NCI-H2081 treated with DMSO at 0.1 percent for 48 hours (cell line): ENCODE data around the gene DDIT4.
"Not testable (repeated sequence)": the region's sequence is repeated elsewhere in the genome, so short reads cannot be mapped to it uniquely, and the experiment has no call there.

ENCODE experiments used
- DNase-seq: peaks from one replicate; lab custom pipeline; 2025; lab: John Stamatoyannopoulos, UW

The DDIT4 gene

GRCh38 chr10:72249176-72249862 lies 24.4 kb upstream of the DDIT4 start:
- not testable (repeated sequence) for DNase-seq

- DNase-seq, result no peak
Measured at GRCh38 chr10:72250666-72251065, 23.1 kb upstream of the DDIT4 start.

GRCh38 chr10:72251635-72252034 lies 22.1 kb upstream of the DDIT4 start:
- DNase-seq, result no peak

GRCh38 chr10:72252972-72253371 lies 20.8 kb upstream of the DDIT4 start:
- no peak for DNase-seq

GRCh38 chr10:72253578-72253977 lies 20.1 kb upstream of the DDIT4 start:
- no peak for DNase-seq

- DNase-seq, result no peak
Measured at GRCh38 chr10:72254813-72255568, 18.7 kb upstream of the DDIT4 start.

GRCh38 chr10:72255977-72256729 lies 17.6 kb upstream of the DDIT4 start:
- no peak for DNase-seq

- DNase-seq, result no peak
Measured at GRCh38 chr10:72257051-72257892, 16.5 kb upstream of the DDIT4 start.

- DNase-seq, result no peak
Measured at GRCh38 chr10:72258617-72259016, 15.1 kb upstream of the DDIT4 start.

- no peak for DNase-seq
Measured at GRCh38 chr10:72259491-72260238, 14.1 kb upstream of the DDIT4 start.

GRCh38 chr10:72260239-72260975 lies 13.3 kb upstream of the DDIT4 start:
- no peak for DNase-seq

- DNase-seq, result no peak
Measured at GRCh38 chr10:72260976-72261783, 12.5 kb upstream of the DDIT4 start.

- no peak for DNase-seq
Measured at GRCh38 chr10:72261784-72262404, 11.8 kb upstream of the DDIT4 start.

GRCh38 chr10:72263613-72264241 lies 10.0 kb upstream of the DDIT4 start:
- DNase-seq, result peak; percentile 86

GRCh38 chr10:72264536-72264935 lies 9.2 kb upstream of the DDIT4 start:
- DNase-seq, result no peak

- DNase-seq, result no peak
Measured at GRCh38 chr10:72265508-72265907, 8.2 kb upstream of the DDIT4 start.

GRCh38 chr10:72265990-72266865 lies 7.5 kb upstream of the DDIT4 start:
- DNase-seq, result no peak

GRCh38 chr10:72267381-72267780 lies 6.3 kb upstream of the DDIT4 start:
- no peak for DNase-seq
